GM19240 (cell line): ENCODE measurements around the gene CLCN1.
A peak's percentile ranks its signal among the peaks of the same experiment; 100 is the strongest.

Source experiments
- DNase-seq: peaks from one replicate; pipeline ENCODE4 v3.0.0; 2011; ENCODE audit warnings: low spot score; ENCODE audit not compliant: insufficient read length

The CLCN1 gene

GRCh38 chr7:143363016-143363937 is 47.4 kb downstream of the CLCN1 start:
- no peak for DNase-seq

GRCh38 chr7:143367972-143368371 is 52.1 kb downstream of the CLCN1 start:
- no peak for DNase-seq

GRCh38 chr7:143368387-143368786 is 52.5 kb downstream of the CLCN1 start:
- DNase-seq: no peak

- no peak for DNase-seq
Observed at GRCh38 chr7:143369678-143370651, 54.1 kb downstream of the CLCN1 start.

GRCh38 chr7:143372070-143372469 is 56.2 kb downstream of the CLCN1 start:
- no peak for DNase-seq

GRCh38 chr7:143373255-143373794 is 57.4 kb downstream of the CLCN1 start:
- DNase-seq: no peak

GRCh38 chr7:143374561-143374960 is 58.6 kb downstream of the CLCN1 start:
- DNase-seq: no peak

- no peak for DNase-seq
Observed at GRCh38 chr7:143375298-143376034, 59.6 kb downstream of the CLCN1 start.

- no peak for DNase-seq
Observed at GRCh38 chr7:143376396-143376795, 60.5 kb downstream of the CLCN1 start.

- DNase-seq: no peak
Observed at GRCh38 chr7:143379611-143380259, 63.8 kb downstream of the CLCN1 start.

GRCh38 chr7:143380260-143380645 is 64.3 kb downstream of the CLCN1 start:
- peak; percentile 83 for DNase-seq

GRCh38 chr7:143380646-143381426 is 64.9 kb downstream of the CLCN1 start, which contains the start of gene ZYX:
TSS of gene ZYX (plus strand) at chr7:143381345. CDS start at chr7:143381572, 227 bp downstream.
- DNase-seq: peak; percentile 92

- no peak for DNase-seq
Observed at GRCh38 chr7:143381427-143382125, 65.7 kb downstream of the CLCN1 start.

GRCh38 chr7:143382126-143382790 is 66.3 kb downstream of the CLCN1 start:
- no peak for DNase-seq

- DNase-seq: no peak
Observed at GRCh38 chr7:143382791-143383641, 67.1 kb downstream of the CLCN1 start.

GRCh38 chr7:143383642-143383957 is 67.7 kb downstream of the CLCN1 start:
- DNase-seq: no peak

GRCh38 chr7:143384148-143384547 is 68.2 kb downstream of the CLCN1 start:
- DNase-seq: no peak
